Gastroesophageal sphincter (tissue), 3 donors: ENCODE data around the gene KLHDC1.

Experiments
- EP300 ChIP-seq: sonication (generic); formaldehyde crosslinking; IDR thresholded peaks from one replicate; pipeline ENCODE4 v1.6.1; 2017; ENCODE audit warnings: antibody characterized with exemption, mild to moderate bottlenecking
- POLR2A ChIP-seq, 2 donors: fragments of 450-650 bp; IDR thresholded peaks; one replicate each; pipeline ENCODE4 v1.6.1; 2017; ENCODE audit warnings: antibody characterized with exemption in 2 of 2, mild to moderate bottlenecking in 2 of 2, moderate library complexity in 1 of 2
- POLR2AphosphoS5 ChIP-seq: sonication (generic); formaldehyde crosslinking; IDR thresholded peaks from one replicate; pipeline ENCODE4 v1.6.1; 2017; ENCODE audit warnings: antibody characterized with exemption
- TF ChIP-seq, protein P1 (sequence below), 4 experiments: fragments of 200-600 bp in 2 of 4; fragments of 450-650 bp in 2 of 4; sonication (generic) in 1 of 4; IDR thresholded peaks; one replicate each; pipeline ENCODE4 v1.5.1; 2017 to 2019; ENCODE audit warnings: antibody characterized with exemption in 4 of 4, mild to moderate bottlenecking in 2 of 4, moderate library complexity in 2 of 4

DNA sequence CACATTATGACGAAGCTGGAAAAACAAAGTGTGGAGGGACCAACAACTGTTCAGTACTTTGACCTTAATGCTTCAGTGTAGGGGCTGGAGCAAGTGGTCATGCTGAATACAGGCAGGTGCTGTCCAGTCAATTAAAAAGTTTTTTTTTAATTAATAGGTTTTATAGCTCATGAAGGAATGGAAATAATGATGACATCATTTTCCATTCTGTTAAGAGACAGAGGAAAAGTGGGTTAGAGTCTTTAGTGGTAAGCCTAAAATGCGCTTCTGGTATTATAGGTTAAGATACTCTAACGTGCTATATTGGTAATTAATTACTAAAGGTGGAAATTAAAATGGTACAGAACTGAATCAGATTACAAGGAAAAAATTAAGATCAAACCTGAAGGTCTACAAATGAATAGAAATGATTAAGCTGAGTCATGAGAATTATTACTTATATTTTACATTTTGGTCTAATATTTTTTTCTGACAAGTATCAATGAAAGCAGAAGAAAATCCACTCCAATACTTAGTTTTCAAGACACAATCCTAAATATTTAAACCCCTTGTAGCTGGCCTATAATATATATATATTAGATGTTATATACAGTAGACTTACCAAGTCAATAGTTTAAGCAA lies 90.6 kb downstream of the KLHDC1 start:
- TF ChIP-seq, protein P1, sequence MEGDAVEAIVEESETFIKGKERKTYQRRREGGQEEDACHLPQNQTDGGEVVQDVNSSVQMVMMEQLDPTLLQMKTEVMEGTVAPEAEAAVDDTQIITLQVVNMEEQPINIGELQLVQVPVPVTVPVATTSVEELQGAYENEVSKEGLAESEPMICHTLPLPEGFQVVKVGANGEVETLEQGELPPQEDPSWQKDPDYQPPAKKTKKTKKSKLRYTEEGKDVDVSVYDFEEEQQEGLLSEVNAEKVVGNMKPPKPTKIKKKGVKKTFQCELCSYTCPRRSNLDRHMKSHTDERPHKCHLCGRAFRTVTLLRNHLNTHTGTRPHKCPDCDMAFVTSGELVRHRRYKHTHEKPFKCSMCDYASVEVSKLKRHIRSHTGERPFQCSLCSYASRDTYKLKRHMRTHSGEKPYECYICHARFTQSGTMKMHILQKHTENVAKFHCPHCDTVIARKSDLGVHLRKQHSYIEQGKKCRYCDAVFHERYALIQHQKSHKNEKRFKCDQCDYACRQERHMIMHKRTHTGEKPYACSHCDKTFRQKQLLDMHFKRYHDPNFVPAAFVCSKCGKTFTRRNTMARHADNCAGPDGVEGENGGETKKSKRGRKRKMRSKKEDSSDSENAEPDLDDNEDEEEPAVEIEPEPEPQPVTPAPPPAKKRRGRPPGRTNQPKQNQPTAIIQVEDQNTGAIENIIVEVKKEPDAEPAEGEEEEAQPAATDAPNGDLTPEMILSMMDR (IDR thresholded peaks at IDR 0.05) = no peak
- no peak for TF ChIP-seq POLR2AphosphoS5
- no peak for TF ChIP-seq POLR2A (IDR thresholded peaks at IDR 0.05)
- no peak for TF ChIP-seq EP300
